Measurements from ENCODE around the gene LRCH3.

Gene LRCH3

DNA sequence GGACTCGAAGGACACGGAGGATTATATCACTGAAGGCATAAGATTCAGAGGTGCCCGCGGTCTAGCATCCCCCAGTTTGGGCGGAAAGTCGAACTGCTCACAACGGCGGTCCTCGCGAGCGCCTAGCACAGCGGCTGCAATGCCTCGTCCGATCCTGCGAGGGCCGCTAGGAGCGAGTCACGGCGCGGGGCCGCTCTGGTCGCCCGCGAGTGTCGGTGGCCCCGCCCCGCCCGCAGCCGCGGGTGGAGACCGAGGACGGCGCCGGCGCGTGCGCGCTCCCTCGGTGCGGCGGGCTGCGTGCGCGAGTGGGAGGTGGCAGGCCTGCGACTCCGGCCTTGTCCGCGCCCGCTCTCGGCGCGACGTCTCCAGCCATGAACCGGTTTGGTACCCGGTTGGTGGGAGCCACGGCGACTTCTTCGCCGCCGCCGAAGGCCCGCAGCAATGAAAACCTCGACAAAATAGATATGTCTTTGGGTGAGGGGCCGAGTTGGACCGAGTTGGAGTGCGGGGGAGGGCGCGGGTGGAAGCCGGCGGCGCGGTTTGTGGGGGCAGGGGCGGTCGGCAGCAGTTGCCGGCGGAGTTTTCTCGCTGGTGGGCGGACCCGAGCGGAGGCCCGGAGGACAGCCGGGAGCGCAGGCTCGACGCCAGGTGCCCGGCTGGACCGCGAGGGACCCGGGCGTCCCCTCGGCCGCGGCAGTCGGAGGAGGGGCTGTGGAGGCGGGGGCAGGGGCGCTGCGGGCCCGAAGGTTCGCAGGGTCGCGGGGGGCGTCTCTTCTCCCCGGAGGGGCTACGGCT lies 41.3 kb upstream of the LRCH3 start, which contains the start of gene FYTTD1 (continued):
- TF ChIP-seq, protein P1, sequence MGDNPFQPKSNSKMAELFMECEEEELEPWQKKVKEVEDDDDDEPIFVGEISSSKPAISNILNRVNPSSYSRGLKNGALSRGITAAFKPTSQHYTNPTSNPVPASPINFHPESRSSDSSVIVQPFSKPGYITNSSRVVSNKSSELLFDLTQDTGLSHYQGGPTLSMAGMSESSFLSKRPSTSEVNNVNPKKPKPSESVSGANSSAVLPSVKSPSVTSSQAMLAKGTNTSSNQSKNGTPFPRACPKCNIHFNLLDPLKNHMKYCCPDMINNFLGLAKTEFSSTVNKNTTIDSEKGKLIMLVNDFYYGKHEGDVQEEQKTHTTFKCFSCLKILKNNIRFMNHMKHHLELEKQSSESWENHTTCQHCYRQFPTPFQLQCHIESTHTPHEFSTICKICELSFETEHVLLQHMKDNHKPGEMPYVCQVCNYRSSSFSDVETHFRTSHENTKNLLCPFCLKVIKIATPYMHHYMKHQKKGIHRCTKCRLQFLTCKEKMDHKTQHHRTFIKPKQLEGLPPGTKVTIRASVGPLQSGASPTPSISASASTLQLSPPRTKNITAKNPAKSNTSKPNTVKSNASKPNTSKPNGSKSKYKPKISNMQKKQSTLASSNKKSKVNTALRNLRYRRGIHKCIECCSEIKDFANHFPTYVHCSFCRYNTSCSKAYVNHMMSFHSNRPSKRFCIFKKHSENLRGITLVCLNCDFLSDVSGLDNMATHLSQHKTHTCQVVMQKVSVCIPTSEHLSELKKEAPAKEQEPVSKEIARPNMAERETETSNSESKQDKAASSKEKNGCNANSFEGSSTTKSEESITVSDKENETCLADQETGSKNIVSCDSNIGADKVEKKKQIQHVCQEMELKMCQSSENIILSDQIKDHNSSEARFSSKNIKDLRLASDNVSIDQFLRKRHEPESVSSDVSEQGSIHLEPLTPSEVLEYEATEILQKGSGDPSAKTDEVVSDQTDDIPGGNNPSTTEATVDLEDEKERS (tag by site-specific recombination; IDR thresholded peaks at IDR 0.05), result no peak
- no peak for TF ChIP-seq AEBP2 (tag by site-specific recombination; IDR thresholded peaks at IDR 0.05; ENCODE audit: borderline replicate concordance)
- TF ChIP-seq ZBTB21 (tag by site-specific recombination; IDR thresholded peaks at IDR 0.05), result no peak; the same call in 1 of the 2 replicates
- TF ChIP-seq ZNF423 (tag by site-specific recombination; IDR thresholded peaks at IDR 0.05), result no peak
- peak; percentile 23; the same call in 1 of the 2 replicates for TF ChIP-seq ZNF76 (tag by site-specific recombination; IDR thresholded peaks at IDR 0.05; ENCODE audit: borderline replicate concordance, low read depth)
- TF ChIP-seq ZSCAN4 (tag by site-specific recombination; IDR thresholded peaks at IDR 0.05), result no peak
- no peak for TF ChIP-seq BCL11A (tag by site-specific recombination; IDR thresholded peaks at IDR 0.05; ENCODE audit: low read depth)
- TF ChIP-seq, protein P2, sequence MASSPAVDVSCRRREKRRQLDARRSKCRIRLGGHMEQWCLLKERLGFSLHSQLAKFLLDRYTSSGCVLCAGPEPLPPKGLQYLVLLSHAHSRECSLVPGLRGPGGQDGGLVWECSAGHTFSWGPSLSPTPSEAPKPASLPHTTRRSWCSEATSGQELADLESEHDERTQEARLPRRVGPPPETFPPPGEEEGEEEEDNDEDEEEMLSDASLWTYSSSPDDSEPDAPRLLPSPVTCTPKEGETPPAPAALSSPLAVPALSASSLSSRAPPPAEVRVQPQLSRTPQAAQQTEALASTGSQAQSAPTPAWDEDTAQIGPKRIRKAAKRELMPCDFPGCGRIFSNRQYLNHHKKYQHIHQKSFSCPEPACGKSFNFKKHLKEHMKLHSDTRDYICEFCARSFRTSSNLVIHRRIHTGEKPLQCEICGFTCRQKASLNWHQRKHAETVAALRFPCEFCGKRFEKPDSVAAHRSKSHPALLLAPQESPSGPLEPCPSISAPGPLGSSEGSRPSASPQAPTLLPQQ (tag by site-specific recombination; IDR thresholded peaks at IDR 0.05), result no peak
- TF ChIP-seq ELK4 (IDR thresholded peaks at IDR 0.05; ENCODE audit: borderline replicate concordance, low read depth, low read length), result no peak
- 0 out of 2 replicates have a peak, but pooled peaks have one; percentile 47 for TF ChIP-seq ZNF341 (tag by site-specific recombination; IDR thresholded peaks at IDR 0.05; ENCODE audit: low read depth)
- no peak for TF ChIP-seq ZNF140 (tag by site-specific recombination; IDR thresholded peaks at IDR 0.05)
- 0 out of 2 replicates have a peak, but pooled peaks have one; percentile 40 for TF ChIP-seq ZNF629 (tag by site-specific recombination; IDR thresholded peaks at IDR 0.05)
- no peak for TF ChIP-seq ZNF148 (tag by site-specific recombination; IDR thresholded peaks at IDR 0.05; ENCODE audit: borderline replicate concordance)
- peak; percentile 63 for TF ChIP-seq ZNF600 (tag by site-specific recombination; IDR thresholded peaks at IDR 0.05)
- TF ChIP-seq ZNF785 (tag by site-specific recombination; IDR thresholded peaks at IDR 0.05), result no peak
- peak; percentile 80 for TF ChIP-seq ZNF10 (tag by site-specific recombination; IDR thresholded peaks at IDR 0.05)
- TF ChIP-seq SCRT2 (tag by site-specific recombination; IDR thresholded peaks at IDR 0.05), result no peak
- no peak for TF ChIP-seq ZNF777 (tag by site-specific recombination; IDR thresholded peaks at IDR 0.05; ENCODE audit: borderline replicate concordance)
- 0 out of 2 replicates have a peak, but pooled peaks have one; percentile 7 for TF ChIP-seq ZNF843 (tag by site-specific recombination; IDR thresholded peaks at IDR 0.05)
- no peak for TF ChIP-seq PRDM1 (tag by site-specific recombination; IDR thresholded peaks at IDR 0.05)
- TF ChIP-seq SCRT1 (tag by site-specific recombination; IDR thresholded peaks at IDR 0.05; ENCODE audit: borderline replicate concordance), result no peak
- TF ChIP-seq ZNF350 (tag by site-specific recombination; IDR thresholded peaks at IDR 0.05), result no peak
- no peak for TF ChIP-seq ZNF529 (tag by site-specific recombination; IDR thresholded peaks at IDR 0.05; ENCODE audit: insufficient replicate concordance)
- TF ChIP-seq, protein P3, sequence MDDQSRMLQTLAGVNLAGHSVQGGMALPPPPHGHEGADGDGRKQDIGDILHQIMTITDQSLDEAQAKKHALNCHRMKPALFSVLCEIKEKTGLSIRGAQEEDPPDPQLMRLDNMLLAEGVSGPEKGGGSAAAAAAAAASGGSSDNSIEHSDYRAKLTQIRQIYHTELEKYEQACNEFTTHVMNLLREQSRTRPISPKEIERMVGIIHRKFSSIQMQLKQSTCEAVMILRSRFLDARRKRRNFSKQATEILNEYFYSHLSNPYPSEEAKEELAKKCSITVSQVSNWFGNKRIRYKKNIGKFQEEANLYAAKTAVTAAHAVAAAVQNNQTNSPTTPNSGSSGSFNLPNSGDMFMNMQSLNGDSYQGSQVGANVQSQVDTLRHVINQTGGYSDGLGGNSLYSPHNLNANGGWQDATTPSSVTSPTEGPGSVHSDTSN (CRISPR knock-in tag; IDR thresholded peaks at IDR 0.05), result peak; percentile 80
- TF ChIP-seq TCF7L2 (IDR thresholded peaks at IDR 0.05; ENCODE audit: borderline replicate concordance, low read depth, low read length), result no peak
- no peak for TF ChIP-seq ZNF830 (tag by site-specific recombination; IDR thresholded peaks at IDR 0.05; ENCODE audit: low read depth)
- TF ChIP-seq KLF16 (tag by site-specific recombination; IDR thresholded peaks at IDR 0.05), result peak; percentile 65

Data from HEK293 (cell line).